ENCODE measurements around the gene ARHGAP6. TPM values are rescaled to one million over a fixed set of nuclear protein-coding genes. Genes with fewer than 3 reads are reported as not detected.

Gene ARHGAP6
- total and polyA plus RNA-seq, 4 donors = 6.0 to 18.2 (median 12.3) TPM

GRCh38 chrX:11398785-11399184 is 266.9 kb downstream of the ARHGAP6 start:
- Histone ChIP-seq H3K36me3 (ENCODE audit: control insufficient read depth in 4 of 4, insufficient read depth in 4 of 4, low read length in 4 of 4) (no peaks in the 10 kb centered on the region), H3K9me3 (ENCODE audit: control insufficient read depth in 4 of 4, insufficient read depth in 3 of 4, low read length in 3 of 4) (no peaks in the 10 kb centered on the region), H3K4me3 (no peak overlapping the region), H3K9ac (ENCODE audit: insufficient read depth in 1 of 2, low read length in 2 of 2) (no peak overlapping the region), H3K27ac (ENCODE audit: low read depth in 1 of 2, low read length in 1 of 2) (no peak overlapping the region), H3K27me3 (ENCODE audit: control insufficient read depth in 3 of 3, insufficient read depth in 3 of 3, low read length in 2 of 3) (peaks cover 0 to 18% (median 15%) of the 10 kb centered on the region in 3 donors), H3K4me1 (ENCODE audit: control insufficient read depth in 5 of 5, insufficient read depth in 5 of 5, low read length in 5 of 5) (peaks cover 0 to 6% (median 0%) of the 10 kb centered on the region in 5 donors)
- DNase-seq (no peak), ATAC-seq (ENCODE audit: insufficient read depth, low FRiP score) (no peak)
- no peak for TF ChIP-seq CTCF (IDR thresholded peaks at IDR 0.05; ENCODE audit: control extremely low read depth, extremely low read depth)
- 38 to 63% methylated on average over 1 of the region's 1 CpG for WGBS, 2 donors

GRCh38 chrX:11398139-11398538 is 267.6 kb downstream of the ARHGAP6 start:
- 54 to 66% methylated on average over 3 of the region's 3 CpGs for WGBS, 2 donors

GRCh38 chrX:11397680-11398079 is 268.0 kb downstream of the ARHGAP6 start:
- Histone ChIP-seq H3K27me3 (ENCODE audit: control insufficient read depth in 3 of 3, insufficient read depth in 3 of 3, low read length in 2 of 3) (peaks cover 0 to 22% (median 17%) of the 10 kb centered on the region in 3 donors), H3K9me3 (ENCODE audit: control insufficient read depth in 4 of 4, insufficient read depth in 3 of 4, low read length in 3 of 4) (no peaks in the 10 kb centered on the region), H3K4me1 (ENCODE audit: control insufficient read depth in 5 of 5, insufficient read depth in 5 of 5, low read length in 5 of 5) (peaks cover 0 to 5% (median 0%) of the 10 kb centered on the region in 5 donors), H3K27ac (ENCODE audit: low read depth in 1 of 2, low read length in 1 of 2) (no peak overlapping the region), H3K9ac (ENCODE audit: insufficient read depth in 1 of 2, low read length in 2 of 2) (no peak overlapping the region), H3K4me3 (no peak overlapping the region), H3K36me3 (ENCODE audit: control insufficient read depth in 4 of 4, insufficient read depth in 4 of 4, low read length in 4 of 4) (no peaks in the 10 kb centered on the region)
- DNase-seq = no peak
- WGBS, 2 donors = 50 to 82% methylated on average over 2 of the region's 2 CpGs
- no peak for TF ChIP-seq CTCF (IDR thresholded peaks at IDR 0.05; ENCODE audit: control extremely low read depth, extremely low read depth)
- ATAC-seq (ENCODE audit: insufficient read depth, low FRiP score) = no peak

More at GRCh38 chrX:11398139-11398538, 267.6 kb downstream of the ARHGAP6 start:
- Histone ChIP-seq H3K9ac (ENCODE audit: insufficient read depth in 1 of 2, low read length in 2 of 2) (no peak overlapping the region), H3K27ac (ENCODE audit: low read depth in 1 of 2, low read length in 1 of 2) (no peak overlapping the region), H3K9me3 (ENCODE audit: control insufficient read depth in 4 of 4, insufficient read depth in 3 of 4, low read length in 3 of 4) (no peaks in the 10 kb centered on the region), H3K36me3 (ENCODE audit: control insufficient read depth in 4 of 4, insufficient read depth in 4 of 4, low read length in 4 of 4) (no peaks in the 10 kb centered on the region), H3K27me3 (ENCODE audit: control insufficient read depth in 3 of 3, insufficient read depth in 3 of 3, low read length in 2 of 3) (peaks cover 0 to 22% (median 20%) of the 10 kb centered on the region in 3 donors), H3K4me1 (ENCODE audit: control insufficient read depth in 5 of 5, insufficient read depth in 5 of 5, low read length in 5 of 5) (peaks cover 0 to 5% (median 0%) of the 10 kb centered on the region in 5 donors), H3K4me3 (no peak overlapping the region)
- ATAC-seq (ENCODE audit: insufficient read depth, low FRiP score) = no peak
- no peak for DNase-seq
- TF ChIP-seq CTCF (IDR thresholded peaks at IDR 0.05; ENCODE audit: control extremely low read depth, extremely low read depth) = no peak

GRCh38 chrX:11395859-11396258 is 269.9 kb downstream of the ARHGAP6 start:
- H3K4me3 ChIP-seq = no peak overlapping the region
- H3K27ac ChIP-seq (ENCODE audit: low read depth in 1 of 2, low read length in 1 of 2) = no peak overlapping the region
- H3K27me3 ChIP-seq (ENCODE audit: control insufficient read depth in 3 of 3, insufficient read depth in 3 of 3, low read length in 2 of 3) = peaks cover 0 to 23% (median 11%) of the 10 kb centered on the region in 3 donors
- H3K36me3 ChIP-seq (ENCODE audit: control insufficient read depth in 4 of 4, insufficient read depth in 4 of 4, low read length in 4 of 4) = no peaks in the 10 kb centered on the region
- no peak for ATAC-seq (ENCODE audit: insufficient read depth, low FRiP score)
- no peak for TF ChIP-seq CTCF (IDR thresholded peaks at IDR 0.05; ENCODE audit: control extremely low read depth, extremely low read depth)
- H3K4me1 ChIP-seq (ENCODE audit: control insufficient read depth in 5 of 5, insufficient read depth in 5 of 5, low read length in 5 of 5) = peaks cover 0 to 3% (median 0%) of the 10 kb centered on the region in 5 donors
- H3K9me3 ChIP-seq (ENCODE audit: control insufficient read depth in 4 of 4, insufficient read depth in 3 of 4, low read length in 3 of 4) = no peaks in the 10 kb centered on the region
- 56 to 86% methylated on average over 1 of the region's 1 CpG for WGBS, 2 donors
- H3K9ac ChIP-seq (ENCODE audit: insufficient read depth in 1 of 2, low read length in 2 of 2) = no peak overlapping the region
- DNase-seq = no peak

Data from lung (tissue), 12 donors.